ENCODE data around the gene FOXO6. TPM values are rescaled to one million over a fixed set of nuclear protein-coding genes. Genes with fewer than 3 reads are reported as not detected.

FOXO6 gene
- total RNA-seq, 1 donor from 2014 or later, result 9.9 TPM

- TF ChIP-seq, protein P1, sequence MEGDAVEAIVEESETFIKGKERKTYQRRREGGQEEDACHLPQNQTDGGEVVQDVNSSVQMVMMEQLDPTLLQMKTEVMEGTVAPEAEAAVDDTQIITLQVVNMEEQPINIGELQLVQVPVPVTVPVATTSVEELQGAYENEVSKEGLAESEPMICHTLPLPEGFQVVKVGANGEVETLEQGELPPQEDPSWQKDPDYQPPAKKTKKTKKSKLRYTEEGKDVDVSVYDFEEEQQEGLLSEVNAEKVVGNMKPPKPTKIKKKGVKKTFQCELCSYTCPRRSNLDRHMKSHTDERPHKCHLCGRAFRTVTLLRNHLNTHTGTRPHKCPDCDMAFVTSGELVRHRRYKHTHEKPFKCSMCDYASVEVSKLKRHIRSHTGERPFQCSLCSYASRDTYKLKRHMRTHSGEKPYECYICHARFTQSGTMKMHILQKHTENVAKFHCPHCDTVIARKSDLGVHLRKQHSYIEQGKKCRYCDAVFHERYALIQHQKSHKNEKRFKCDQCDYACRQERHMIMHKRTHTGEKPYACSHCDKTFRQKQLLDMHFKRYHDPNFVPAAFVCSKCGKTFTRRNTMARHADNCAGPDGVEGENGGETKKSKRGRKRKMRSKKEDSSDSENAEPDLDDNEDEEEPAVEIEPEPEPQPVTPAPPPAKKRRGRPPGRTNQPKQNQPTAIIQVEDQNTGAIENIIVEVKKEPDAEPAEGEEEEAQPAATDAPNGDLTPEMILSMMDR (conservative IDR thresholded peaks at IDR 0.05), result no peak
- H3K36me3 Mint-ChIP-seq, result no peaks in the 10 kb centered on the region
- no peak overlapping the region for H3K4me3 Mint-ChIP-seq
- peaks cover 17% of the 10 kb centered on the region for H3K27me3 Mint-ChIP-seq
- H3K9me3 Mint-ChIP-seq, result no peaks in the 10 kb centered on the region
- H3K4me1 Mint-ChIP-seq (ENCODE audit: unreplicated experiment), result peaks cover 9% of the 10 kb centered on the region
- no peak for DNase-seq (ENCODE audit: extremely low spot score, unreplicated experiment)
- H3K27ac Mint-ChIP-seq, result no peak overlapping the region
These were observed 49.2 kb downstream of the FOXO6 start for GRCh38 chr1:41410462-41410861.

- Mint-ChIP-seq H3K27ac (no peak overlapping the region), H3K27me3 (peaks cover 17% of the 10 kb centered on the region), H3K36me3 (no peaks in the 10 kb centered on the region)
These were observed 50.0 kb downstream of the FOXO6 start for GRCh38 chr1:41411229-41411628.

DNA sequence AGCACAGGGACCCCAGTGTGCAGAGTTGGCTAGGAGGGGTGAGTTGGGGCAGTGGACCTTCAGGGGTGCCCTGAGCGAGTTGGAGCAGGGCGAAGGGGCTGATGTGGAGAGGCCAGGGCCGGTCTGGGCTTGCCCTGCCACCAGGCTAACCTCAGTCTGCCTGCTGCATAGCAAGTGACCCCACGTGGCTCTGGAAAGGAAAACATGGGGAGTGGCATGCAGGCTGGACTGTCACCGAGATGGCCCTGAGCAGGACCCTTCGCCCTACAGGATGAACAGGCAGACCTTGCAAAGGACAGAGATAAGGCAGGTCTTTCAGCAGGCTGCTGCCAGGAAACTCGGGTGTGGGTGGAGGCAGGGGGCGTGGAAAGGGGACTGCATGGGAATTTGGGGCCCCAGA, 51.5 kb downstream of the FOXO6 start:
- H3K4me3 Mint-ChIP-seq, result no peak overlapping the region
- TF ChIP-seq, protein P1 (conservative IDR thresholded peaks at IDR 0.05), result no peak
- no peak overlapping the region for H3K27ac Mint-ChIP-seq
- H3K4me1 Mint-ChIP-seq (ENCODE audit: unreplicated experiment), result peaks cover 15% of the 10 kb centered on the region
- no peaks in the 10 kb centered on the region for H3K36me3 Mint-ChIP-seq
- peaks cover 20% of the 10 kb centered on the region for H3K27me3 Mint-ChIP-seq
- no peaks in the 10 kb centered on the region for H3K9me3 Mint-ChIP-seq
- no peak for DNase-seq (ENCODE audit: extremely low spot score, unreplicated experiment)

More at GRCh38 chr1:41411229-41411628, 50.0 kb downstream of the FOXO6 start:
- Mint-ChIP-seq H3K9me3 (no peaks in the 10 kb centered on the region), H3K4me1 (ENCODE audit: unreplicated experiment) (peaks cover 9% of the 10 kb centered on the region), H3K4me3 (no peak overlapping the region)
- no peak for DNase-seq (ENCODE audit: extremely low spot score, unreplicated experiment)
- TF ChIP-seq, protein P1 (conservative IDR thresholded peaks at IDR 0.05), result no peak

DNA sequence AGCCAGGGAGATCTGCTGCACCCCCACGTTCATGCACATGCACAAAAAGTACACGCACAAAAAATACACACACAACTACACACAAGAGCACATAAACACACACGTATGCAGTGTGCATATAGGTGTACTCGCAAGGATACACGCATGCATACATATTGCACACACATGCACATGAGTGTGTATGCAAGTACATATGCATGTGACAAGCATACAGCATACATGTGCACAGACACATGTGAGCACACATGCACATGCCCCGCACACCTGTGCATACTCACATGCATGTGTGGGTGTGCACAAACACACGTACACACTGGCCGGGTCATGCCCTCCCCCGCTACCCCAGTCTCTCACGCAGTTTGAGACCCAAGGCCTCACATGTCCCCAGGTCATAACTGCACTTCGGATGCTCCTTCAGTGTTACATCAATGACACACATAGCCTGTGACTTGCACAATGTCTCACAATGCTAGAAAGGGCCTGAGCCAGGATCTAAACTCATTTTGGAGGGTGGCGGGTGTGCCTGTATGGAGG, 52.6 kb downstream of the FOXO6 start:
- Mint-ChIP-seq H3K27me3 (peaks cover 11% of the 10 kb centered on the region), H3K4me3 (no peak overlapping the region), H3K9me3 (no peaks in the 10 kb centered on the region), H3K4me1 (ENCODE audit: unreplicated experiment) (peaks cover 12% of the 10 kb centered on the region), H3K27ac (no peak overlapping the region), H3K36me3 (no peaks in the 10 kb centered on the region)
- TF ChIP-seq, protein P1 (conservative IDR thresholded peaks at IDR 0.05), result no peak
- no peak for DNase-seq (ENCODE audit: extremely low spot score, unreplicated experiment)

- Mint-ChIP-seq H3K4me3 (no peak overlapping the region), H3K27ac (no peak overlapping the region), H3K36me3 (no peaks in the 10 kb centered on the region), H3K9me3 (no peaks in the 10 kb centered on the region), H3K27me3 (peaks cover 7% of the 10 kb centered on the region), H3K4me1 (ENCODE audit: unreplicated experiment) (peaks cover 11% of the 10 kb centered on the region)
- TF ChIP-seq, protein P1 (conservative IDR thresholded peaks at IDR 0.05), result no peak
- no peak for DNase-seq (ENCODE audit: extremely low spot score, unreplicated experiment)
These were observed 53.1 kb downstream of the FOXO6 start for GRCh38 chr1:41414296-41414695.
